HCT116 (cell line): ENCODE data around the gene TAS1R1. TPM values are rescaled to one million over a fixed set of nuclear protein-coding genes. Genes with fewer than 3 reads are reported as not detected.

Experiments
- ATAC-seq: fragments of 200-7000 bp; cut with Tn5 transposase; 2 replicates; pipeline ENCODE4 v1.9.1; 2020; ENCODE audit warnings: mild to moderate bottlenecking, moderate library complexity
- BruUV-seq: library from RNA; stranded (reverse); fragments of 400-500 nt; replicated peaks from 2 replicates; lab custom pipeline; 2021; lab: Mats Ljungman, UMichigan
- CTCF ChIA-PET: fragments of 300-600 bp; sonication (Branson Sonifier 250); formaldehyde crosslinking; loops from one replicate; lab custom pipeline; 2021; ENCODE audit warnings: antibody characterized with exemption; lab: Charles Lee
- POLR2A ChIA-PET: fragments of 300-600, 350-600 bp; sonication (Branson Sonifier 250); formaldehyde crosslinking; loops from one replicate; lab custom pipeline; 2021; ENCODE audit warnings: antibody characterized with exemption; lab: Charles Lee
- RAD21 ChIA-PET, 2 experiments: fragments of 300-600 bp; sonication (Branson Sonifier 250); formaldehyde crosslinking; loops; one replicate each; lab custom pipeline; 2023; ENCODE audit warnings: low total read pairs in 2 of 2; ENCODE audit not compliant: uncharacterized antibody in 2 of 2, unreplicated experiment in 2 of 2, low non-redundant PET in 1 of 2; lab: Charles Lee
- DNase-seq: peaks from one replicate; pipeline ENCODE4 v3.0.0-alpha.2; 2010; ENCODE audit warnings: low read depth, low spot score
- H2AFZ ChIP-seq: fragments of 200-600 bp; shearing (Covaris generic), sonication (generic); 2 replicates; pipeline ENCODE4 v1.6.1; 2017; ENCODE audit warnings: low read depth, mixed run types, mixed read lengths, antibody characterized with exemption, low read length; ENCODE audit not compliant: poor library complexity, severe bottlenecking
- H3K27ac ChIP-seq: 2 replicates; pipeline ENCODE4 v1.5.1; 2012; ENCODE audit warnings: low read depth, low read length
- H3K27me3 ChIP-seq: fragments of 200-600 bp; sonication (generic); 2 replicates; pipeline ENCODE4 v1.6.1; 2016; ENCODE audit warnings: mixed run types, low read length, mixed read lengths; ENCODE audit not compliant: insufficient read depth
- H3K36me3 ChIP-seq, 2 experiments: fragments of 200-500 bp in 1 of 2; fragments of 200-600 bp in 1 of 2; sonication (Bioruptor generic) in 1 of 2; sonication (generic) in 1 of 2; 2 replicates each; pipeline versions ENCODE4 v1.5.1 to v1.6.1; 2014 to 2016; ENCODE audit warnings: low read length in 2 of 2, inconsistent platforms in 1 of 2, mixed read lengths in 1 of 2, mixed run types in 1 of 2; ENCODE audit not compliant: insufficient read depth in 2 of 2, control insufficient read depth in 1 of 2
- H3K4me1 ChIP-seq, 2 experiments: fragments of 200-600 bp in 1 of 2; sonication (generic) in 1 of 2; 2 replicates each; pipeline versions ENCODE4 v1.5.1 to v1.6.1; 2012 to 2017; ENCODE audit warnings: low read length in 2 of 2, inconsistent platforms in 1 of 2, mild to moderate bottlenecking in 1 of 2, mixed read lengths in 1 of 2, mixed run types in 1 of 2, moderate library complexity in 1 of 2; ENCODE audit not compliant: insufficient read depth in 2 of 2, control insufficient read depth in 1 of 2
- H3K4me2 ChIP-seq: fragments of 200-600 bp; sonication (generic); 2 replicates; pipeline ENCODE4 v1.6.1; 2017; ENCODE audit warnings: mixed run types, low read length, mixed read lengths
- H3K4me3 ChIP-seq, 2 experiments: fragments of 200-600 bp in 1 of 2; sonication (generic) in 1 of 2; replicated peaks in 1 of 2; 2 replicates each; pipeline ENCODE4 v1.5.1; 2011 to 2016; ENCODE audit warnings: low read length in 2 of 2, control low read depth in 1 of 2, low read depth in 1 of 2, mild to moderate bottlenecking in 1 of 2, mixed read lengths in 1 of 2, mixed run types in 1 of 2
- H3K79me2 ChIP-seq: fragments of 200-600 bp; sonication (generic); 2 replicates; pipeline ENCODE4 v1.6.1; 2017; ENCODE audit warnings: mild to moderate bottlenecking, mixed run types, low read length, moderate library complexity, mixed read lengths; ENCODE audit not compliant: insufficient read depth
- H3K9ac ChIP-seq: fragments of 200-600 bp; sonication (generic); 2 replicates; pipeline ENCODE4 v1.6.1; 2016; ENCODE audit warnings: low read length, mixed read lengths
- H3K9me2 ChIP-seq: fragments of 200-600 bp; sonication (generic), shearing (Covaris generic); 2 replicates; pipeline ENCODE4 v1.6.1; 2017; ENCODE audit warnings: mixed run types, mild to moderate bottlenecking, moderate library complexity; ENCODE audit not compliant: insufficient read depth
- H3K9me3 ChIP-seq, 2 experiments: fragments of 200-500 bp in 1 of 2; fragments of 200-600 bp in 1 of 2; sonication (Bioruptor generic) in 1 of 2; sonication (generic) in 1 of 2; 2 replicates each; pipeline ENCODE4 v1.6.1; 2014 to 2017; ENCODE audit warnings: low read length in 2 of 2, mixed read lengths in 2 of 2, inconsistent platforms in 1 of 2, low read depth in 1 of 2, mild to moderate bottlenecking in 1 of 2, mixed run types in 1 of 2, moderate library complexity in 1 of 2; ENCODE audit not compliant: control insufficient read depth in 1 of 2, insufficient read depth in 1 of 2
- H4K20me1 ChIP-seq: fragments of 200-600 bp; sonication (generic), shearing (Covaris generic); 2 replicates; pipeline ENCODE4 v1.6.1; 2017; ENCODE audit warnings: mixed run types, mild to moderate bottlenecking, moderate library complexity; ENCODE audit not compliant: insufficient read depth
- ATF3 ChIP-seq: IDR thresholded peaks from 2 replicates; pipeline ENCODE4 v1.6.1; 2012
- CBX3 ChIP-seq: IDR thresholded peaks from 2 replicates; pipeline ENCODE4 v1.6.1; 2012; ENCODE audit warnings: low read depth
- CEBPB ChIP-seq: IDR thresholded peaks from 2 replicates; pipeline ENCODE4 v1.6.1; 2012; ENCODE audit warnings: low read depth
- EGR1 ChIP-seq: IDR thresholded peaks from 2 replicates; pipeline ENCODE4 v1.6.1; 2012; ENCODE audit warnings: low read depth
- ELF1 ChIP-seq: IDR thresholded peaks from 2 replicates; pipeline ENCODE4 v1.6.1; 2012; ENCODE audit warnings: low read depth, borderline replicate concordance
- EZH2 ChIP-seq: fragments of 200-600 bp; sonication (generic); IDR thresholded peaks from 2 replicates; pipeline ENCODE4 v1.6.1; 2017; ENCODE audit warnings: antibody characterized with exemption, mixed run types
- EZH2phosphoT487 ChIP-seq: fragments of 200-600 bp; IDR thresholded peaks from 2 replicates; pipeline ENCODE4 v1.6.1; 2018; ENCODE audit warnings: antibody characterized with exemption, borderline replicate concordance
- FOSL1 ChIP-seq: IDR thresholded peaks from 2 replicates; pipeline ENCODE4 v1.6.1; 2012; ENCODE audit warnings: low read depth
- JUND ChIP-seq: IDR thresholded peaks from 2 replicates; pipeline ENCODE4 v1.6.1; 2012
- POLR2A ChIP-seq: IDR thresholded peaks from 2 replicates; pipeline ENCODE4 v1.7.0; 2011; ENCODE audit warnings: borderline replicate concordance; ENCODE audit not compliant: insufficient read depth, insufficient read length; ENCODE audit errors: extremely low read depth
- POLR2AphosphoS5 ChIP-seq: IDR thresholded peaks from 2 replicates; pipeline ENCODE4 v1.6.1; 2011; ENCODE audit warnings: mild to moderate bottlenecking, low read depth, low read length, moderate library complexity
- RAD21 ChIP-seq: IDR thresholded peaks from 2 replicates; pipeline ENCODE4 v1.6.1; 2012; ENCODE audit warnings: low read depth, mild to moderate bottlenecking
- SIN3A ChIP-seq: IDR thresholded peaks from 2 replicates; pipeline ENCODE4 v1.6.1; 2012; ENCODE audit warnings: low read depth
- SP1 ChIP-seq: IDR thresholded peaks from 2 replicates; pipeline ENCODE4 v1.6.1; 2012; ENCODE audit warnings: low read depth
- YY1 ChIP-seq: IDR thresholded peaks from 2 replicates; pipeline ENCODE4 v1.6.1; 2011; ENCODE audit warnings: low read length, low read depth, moderate library complexity, mild to moderate bottlenecking; ENCODE audit not compliant: insufficient replicate concordance; ENCODE audit errors: extremely low read depth
- ZBTB33 ChIP-seq: IDR thresholded peaks from 2 replicates; pipeline ENCODE4 v1.6.1; 2011; ENCODE audit warnings: mild to moderate bottlenecking, low read length, moderate library complexity; ENCODE audit not compliant: insufficient replicate concordance; ENCODE audit errors: extremely low read depth
- ZFX ChIP-seq: fragments of 450-650 bp; IDR thresholded peaks from 2 replicates; pipeline ENCODE4 v1.6.1; 2017
- ZNF274 ChIP-seq: fragments of 200-500 bp; sonication (Bioruptor generic); IDR thresholded peaks from 2 replicates; pipeline ENCODE4 v1.6.1; 2014; ENCODE audit warnings: mild to moderate bottlenecking, low read depth, low read length, inconsistent platforms
- intact Hi-C: fragments of 100-400 bp; cut with micrococcal nuclease; formaldehyde crosslinking; loops from 2 replicates; pipeline ENCODE4 v1.10.0; 2022
- total RNA-seq: library from RNA; stranded (reverse); gene quantifications from one replicate; pipeline ENCODE4 v1.2.1, GENCODE V29; 2021; ENCODE audit not compliant: unreplicated experiment
- TF ChIP-seq, protein P1 (sequence below): IDR thresholded peaks from 2 replicates; pipeline ENCODE4 v1.6.1; 2012; ENCODE audit warnings: low read depth

TAS1R1 gene
- total RNA-seq, 1 experiment from 2014 or later, result not detected

GRCh38 chr1:6596886-6597776, 42.0 kb downstream of the TAS1R1 start:
- Histone ChIP-seq H3K79me2 (peaks cover 95% of the 10 kb centered on the region), H3K9ac (no peak overlapping the region), H3K4me2 (no peak overlapping the region), H3K9me3 (no peaks in the 10 kb centered on the region), H4K20me1 (peaks cover 14% of the 10 kb centered on the region; the same call in 1 of the 2 replicates), H3K9me2 (no peaks in the 10 kb centered on the region), H3K4me3 (no peak overlapping the region), H3K36me3 (peaks cover 22 to 72% of the 10 kb centered on the region in 2 experiments; a peak in 3 of 4 replicates), H3K4me1 (peaks cover 8 to 14% of the 10 kb centered on the region in 2 experiments), H3K27me3 (no peaks in the 10 kb centered on the region), H3K27ac (no peak overlapping the region; the same call in 1 of the 2 replicates), H2AFZ (no peak overlapping the region)
- intact Hi-C loops, result no loop called here
- no peak for DNase-seq
- CTCF ChIA-PET, result no interaction called here
- TF ChIP-seq JUND (no peak), ZBTB33 (no peak), POLR2AphosphoS5 (no peak), EZH2 (no peak), YY1 (no peak), POLR2A (no peak), FOSL1 (no peak), ZNF274 (no peak), RAD21 (no peak), ELF1 (no peak), ZFX (no peak), EGR1 (no peak), ATF3 (no peak), CBX3 (no peak), CEBPB (no peak), SP1 (no peak), EZH2phosphoT487 (no peak), SIN3A (no peak)
- TF ChIP-seq, protein P1, sequence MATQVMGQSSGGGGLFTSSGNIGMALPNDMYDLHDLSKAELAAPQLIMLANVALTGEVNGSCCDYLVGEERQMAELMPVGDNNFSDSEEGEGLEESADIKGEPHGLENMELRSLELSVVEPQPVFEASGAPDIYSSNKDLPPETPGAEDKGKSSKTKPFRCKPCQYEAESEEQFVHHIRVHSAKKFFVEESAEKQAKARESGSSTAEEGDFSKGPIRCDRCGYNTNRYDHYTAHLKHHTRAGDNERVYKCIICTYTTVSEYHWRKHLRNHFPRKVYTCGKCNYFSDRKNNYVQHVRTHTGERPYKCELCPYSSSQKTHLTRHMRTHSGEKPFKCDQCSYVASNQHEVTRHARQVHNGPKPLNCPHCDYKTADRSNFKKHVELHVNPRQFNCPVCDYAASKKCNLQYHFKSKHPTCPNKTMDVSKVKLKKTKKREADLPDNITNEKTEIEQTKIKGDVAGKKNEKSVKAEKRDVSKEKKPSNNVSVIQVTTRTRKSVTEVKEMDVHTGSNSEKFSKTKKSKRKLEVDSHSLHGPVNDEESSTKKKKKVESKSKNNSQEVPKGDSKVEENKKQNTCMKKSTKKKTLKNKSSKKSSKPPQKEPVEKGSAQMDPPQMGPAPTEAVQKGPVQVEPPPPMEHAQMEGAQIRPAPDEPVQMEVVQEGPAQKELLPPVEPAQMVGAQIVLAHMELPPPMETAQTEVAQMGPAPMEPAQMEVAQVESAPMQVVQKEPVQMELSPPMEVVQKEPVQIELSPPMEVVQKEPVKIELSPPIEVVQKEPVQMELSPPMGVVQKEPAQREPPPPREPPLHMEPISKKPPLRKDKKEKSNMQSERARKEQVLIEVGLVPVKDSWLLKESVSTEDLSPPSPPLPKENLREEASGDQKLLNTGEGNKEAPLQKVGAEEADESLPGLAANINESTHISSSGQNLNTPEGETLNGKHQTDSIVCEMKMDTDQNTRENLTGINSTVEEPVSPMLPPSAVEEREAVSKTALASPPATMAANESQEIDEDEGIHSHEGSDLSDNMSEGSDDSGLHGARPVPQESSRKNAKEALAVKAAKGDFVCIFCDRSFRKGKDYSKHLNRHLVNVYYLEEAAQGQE, result no peak
- BruUV-seq, result no TSS peak
- POLR2A ChIA-PET, result no interaction called here
- no peak for ATAC-seq
- RAD21 ChIA-PET, result no interaction called here
